ENCODE results near the gene PHACTR3.
A peak's percentile ranks its signal among the peaks of the same experiment; 100 is the strongest.

PHACTR3 gene

GRCh38 chr20:59814840-59815340 lies 210.6 kb downstream of the PHACTR3 start:
- no peak for DNase-seq (ENCODE audit: low spot score)

- no peak for DNase-seq (ENCODE audit: low spot score)
These were observed 211.9 kb downstream of the PHACTR3 start for GRCh38 chr20:59816146-59816738.

- no peak for DNase-seq (ENCODE audit: low spot score)
These were observed 213.1 kb downstream of the PHACTR3 start for GRCh38 chr20:59817406-59817805.

GRCh38 chr20:59817846-59818615 lies 213.7 kb downstream of the PHACTR3 start:
- no peak for DNase-seq (ENCODE audit: low spot score)

- no peak for DNase-seq (ENCODE audit: low spot score)
These were observed 214.6 kb downstream of the PHACTR3 start for GRCh38 chr20:59818911-59819310.

GRCh38 chr20:59819496-59820203 lies 215.3 kb downstream of the PHACTR3 start:
- DNase-seq (ENCODE audit: low spot score): no peak

- peak; percentile 89 for DNase-seq (ENCODE audit: low spot score)
These were observed 216.1 kb downstream of the PHACTR3 start for GRCh38 chr20:59820204-59821041.

- DNase-seq (ENCODE audit: low spot score): no peak
These were observed 216.9 kb downstream of the PHACTR3 start for GRCh38 chr20:59821201-59821600.

GRCh38 chr20:59821788-59822187 lies 217.4 kb downstream of the PHACTR3 start:
- no peak for DNase-seq (ENCODE audit: low spot score)

GRCh38 chr20:59822291-59823029 lies 218.1 kb downstream of the PHACTR3 start:
- no peak for DNase-seq (ENCODE audit: low spot score)

- DNase-seq (ENCODE audit: low spot score): no peak
These were observed 218.7 kb downstream of the PHACTR3 start for GRCh38 chr20:59823030-59823423.

- DNase-seq (ENCODE audit: low spot score): no peak
These were observed 219.3 kb downstream of the PHACTR3 start for GRCh38 chr20:59823491-59824259.

GRCh38 chr20:59824711-59825562 lies 220.6 kb downstream of the PHACTR3 start:
- no peak for DNase-seq (ENCODE audit: low spot score)

- no peak for DNase-seq (ENCODE audit: low spot score)
These were observed 221.2 kb downstream of the PHACTR3 start for GRCh38 chr20:59825563-59825920.

- DNase-seq (ENCODE audit: low spot score): no peak
These were observed 221.8 kb downstream of the PHACTR3 start for GRCh38 chr20:59825944-59826759.

GRCh38 chr20:59827138-59828056 lies 223.1 kb downstream of the PHACTR3 start:
- DNase-seq (ENCODE audit: low spot score): no peak
